Measurements from ENCODE around the gene KAZN.

- no peak for TF ChIP-seq EZH2 (optimal IDR thresholded peaks at IDR 0.05; ENCODE audit: low read depth, low read length)
- TF ChIP-seq, protein P1, sequence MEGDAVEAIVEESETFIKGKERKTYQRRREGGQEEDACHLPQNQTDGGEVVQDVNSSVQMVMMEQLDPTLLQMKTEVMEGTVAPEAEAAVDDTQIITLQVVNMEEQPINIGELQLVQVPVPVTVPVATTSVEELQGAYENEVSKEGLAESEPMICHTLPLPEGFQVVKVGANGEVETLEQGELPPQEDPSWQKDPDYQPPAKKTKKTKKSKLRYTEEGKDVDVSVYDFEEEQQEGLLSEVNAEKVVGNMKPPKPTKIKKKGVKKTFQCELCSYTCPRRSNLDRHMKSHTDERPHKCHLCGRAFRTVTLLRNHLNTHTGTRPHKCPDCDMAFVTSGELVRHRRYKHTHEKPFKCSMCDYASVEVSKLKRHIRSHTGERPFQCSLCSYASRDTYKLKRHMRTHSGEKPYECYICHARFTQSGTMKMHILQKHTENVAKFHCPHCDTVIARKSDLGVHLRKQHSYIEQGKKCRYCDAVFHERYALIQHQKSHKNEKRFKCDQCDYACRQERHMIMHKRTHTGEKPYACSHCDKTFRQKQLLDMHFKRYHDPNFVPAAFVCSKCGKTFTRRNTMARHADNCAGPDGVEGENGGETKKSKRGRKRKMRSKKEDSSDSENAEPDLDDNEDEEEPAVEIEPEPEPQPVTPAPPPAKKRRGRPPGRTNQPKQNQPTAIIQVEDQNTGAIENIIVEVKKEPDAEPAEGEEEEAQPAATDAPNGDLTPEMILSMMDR (IDR thresholded peaks at IDR 0.05; ENCODE audit: low read length), result no peak
Observed at GRCh38 chr1:14946684-14947238, 348.3 kb downstream of the KAZN start.

Measured in MM.1S (cell line).